ENCODE data around the gene LRRC47.

DNA sequence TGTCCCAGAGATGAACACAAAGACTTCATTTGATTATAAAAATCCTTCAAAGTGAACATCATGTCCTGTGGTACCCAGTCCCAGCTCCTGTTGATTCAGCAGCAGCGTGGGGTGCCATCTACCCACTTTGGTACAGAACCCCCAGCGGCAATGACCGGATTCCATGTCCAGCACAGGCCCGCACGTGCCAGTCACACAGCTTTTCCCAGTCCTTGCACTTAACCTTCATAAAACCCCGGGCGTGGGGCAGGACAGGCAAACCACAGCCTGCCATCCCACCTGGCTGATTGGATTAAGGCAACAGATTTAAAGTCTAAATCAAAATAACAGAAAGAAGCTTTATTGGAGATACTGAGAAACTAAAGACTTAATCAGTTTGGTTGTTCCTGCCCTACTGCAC is 45.2 kb upstream of the LRRC47 start:
- TF ChIP-seq, protein P1, sequence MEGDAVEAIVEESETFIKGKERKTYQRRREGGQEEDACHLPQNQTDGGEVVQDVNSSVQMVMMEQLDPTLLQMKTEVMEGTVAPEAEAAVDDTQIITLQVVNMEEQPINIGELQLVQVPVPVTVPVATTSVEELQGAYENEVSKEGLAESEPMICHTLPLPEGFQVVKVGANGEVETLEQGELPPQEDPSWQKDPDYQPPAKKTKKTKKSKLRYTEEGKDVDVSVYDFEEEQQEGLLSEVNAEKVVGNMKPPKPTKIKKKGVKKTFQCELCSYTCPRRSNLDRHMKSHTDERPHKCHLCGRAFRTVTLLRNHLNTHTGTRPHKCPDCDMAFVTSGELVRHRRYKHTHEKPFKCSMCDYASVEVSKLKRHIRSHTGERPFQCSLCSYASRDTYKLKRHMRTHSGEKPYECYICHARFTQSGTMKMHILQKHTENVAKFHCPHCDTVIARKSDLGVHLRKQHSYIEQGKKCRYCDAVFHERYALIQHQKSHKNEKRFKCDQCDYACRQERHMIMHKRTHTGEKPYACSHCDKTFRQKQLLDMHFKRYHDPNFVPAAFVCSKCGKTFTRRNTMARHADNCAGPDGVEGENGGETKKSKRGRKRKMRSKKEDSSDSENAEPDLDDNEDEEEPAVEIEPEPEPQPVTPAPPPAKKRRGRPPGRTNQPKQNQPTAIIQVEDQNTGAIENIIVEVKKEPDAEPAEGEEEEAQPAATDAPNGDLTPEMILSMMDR (IDR thresholded peaks at IDR 0.05; ENCODE audit: low read depth, low read length, poor library complexity, severe bottlenecking), result no peak
- TF ChIP-seq EZH2phosphoT487 (IDR thresholded peaks at IDR 0.05; ENCODE audit: borderline replicate concordance, low read length), result no peak

All from DOHH2 (cell line).